Endothelial cell of umbilical vein (primary cell): ENCODE measurements around the gene BIN1. TPM values are rescaled to one million over a fixed set of nuclear protein-coding genes. Genes with fewer than 3 reads are reported as not detected.

Source experiments
- BruUV-seq: library from RNA; stranded (reverse); fragments of 400-500 nt; replicated peaks from 2 replicates; lab custom pipeline; 2021; lab: Mats Ljungman, UMichigan
- CTCF ChIA-PET: fragments of 300-600, 350-600 bp; sonication (Branson Sonifier 250); formaldehyde crosslinking; loops from one replicate; lab custom pipeline; 2021; ENCODE audit warnings: antibody characterized with exemption, inconsistent platforms; lab: Charles Lee
- POLR2A ChIA-PET: fragments of 300-600, 350-600 bp; sonication (Branson Sonifier 250); formaldehyde crosslinking; loops from one replicate; lab custom pipeline; 2021; ENCODE audit warnings: antibody characterized with exemption, inconsistent platforms; lab: Charles Lee
- DNase-seq: peaks from one replicate; pipeline ENCODE4 v3.0.0-alpha.2; 2011; ENCODE audit warnings: low read depth, low spot score
- FAIRE-seq: peaks from 2 replicates; lab custom pipeline; 2011; peaks lifted over from hg19 to GRCh38; lab: Jason Lieb, UNC
- H2AFZ ChIP-seq: 2 replicates; pipeline ENCODE4 v1.6.0; 2012; ENCODE audit warnings: low read depth, low read length, control low read depth, inconsistent platforms
- H3K27ac ChIP-seq: 2 replicates; pipeline ENCODE4 v1.5.1; 2011; ENCODE audit warnings: low read depth, mild to moderate bottlenecking, control low read depth, low read length, moderate library complexity; ENCODE audit not compliant: insufficient read depth
- H3K27me3 ChIP-seq, 2 experiments: 2 replicates each; pipeline versions ENCODE4 v1.6.0 to v1.6.1; 2011; ENCODE audit warnings: low read length in 2 of 2, mixed read lengths in 1 of 2; ENCODE audit not compliant: control insufficient read depth in 2 of 2, insufficient read depth in 2 of 2
- H3K36me3 ChIP-seq, 2 experiments: 2 replicates in 1 of 2; 3 replicates in 1 of 2; pipeline ENCODE4 v1.5.1; 2011; ENCODE audit warnings: low read length in 2 of 2, mild to moderate bottlenecking in 1 of 2, moderate library complexity in 1 of 2; ENCODE audit not compliant: control insufficient read depth in 2 of 2, insufficient read depth in 2 of 2; ENCODE audit errors: extremely low read depth in 1 of 2
- H3K4me1 ChIP-seq: 3 replicates; pipeline ENCODE4 v1.5.1; 2011; ENCODE audit warnings: mild to moderate bottlenecking, low read length; ENCODE audit not compliant: control insufficient read depth, insufficient read depth; ENCODE audit errors: extremely low read depth
- H3K4me2 ChIP-seq: 2 replicates; pipeline ENCODE4 v1.6.1; 2011; ENCODE audit warnings: low read length, control low read depth, mixed read lengths; ENCODE audit not compliant: insufficient read depth
- H3K4me3 ChIP-seq, 3 experiments: fragments of 200-600 bp in 1 of 3; sonication (generic), shearing (Covaris generic) in 1 of 3; replicated peaks in 1 of 3; 2 replicates each; pipeline ENCODE4 v1.5.1; 2011 to 2016; ENCODE audit warnings: control low read depth in 3 of 3, low read length in 3 of 3, mild to moderate bottlenecking in 2 of 3, inconsistent platforms in 1 of 3, low read depth in 1 of 3, moderate library complexity in 1 of 3; ENCODE audit not compliant: insufficient read depth in 1 of 3
- H3K79me2 ChIP-seq: 2 replicates; pipeline ENCODE4 v1.6.0; 2012; ENCODE audit warnings: low read length, inconsistent platforms; ENCODE audit not compliant: control insufficient read depth, insufficient read depth
- H3K9ac ChIP-seq: replicated peaks from 2 replicates; pipeline ENCODE3; 2011; ENCODE audit warnings: low read length, control low read depth; ENCODE audit not compliant: insufficient read depth; ENCODE audit errors: extremely low read depth
- H3K9me1 ChIP-seq: replicated peaks from 3 replicates; pipeline ENCODE4 v1.6.0; 2011; ENCODE audit warnings: mild to moderate bottlenecking, low read length; ENCODE audit not compliant: control insufficient read depth, insufficient read depth; ENCODE audit errors: extremely low read depth
- H3K9me3 ChIP-seq: replicated peaks from 2 replicates; pipeline ENCODE4 v1.5.1; 2012; ENCODE audit warnings: low read length, inconsistent platforms; ENCODE audit not compliant: control insufficient read depth, insufficient read depth
- H4K20me1 ChIP-seq: replicated peaks from 2 replicates; pipeline ENCODE3; 2011; ENCODE audit warnings: mild to moderate bottlenecking, low read length; ENCODE audit not compliant: control insufficient read depth, insufficient read depth; ENCODE audit errors: extremely low read depth
- EZH2 ChIP-seq: IDR thresholded peaks from 2 replicates; pipeline ENCODE4 v1.6.1; 2012; ENCODE audit warnings: borderline replicate concordance, low read depth, mild to moderate bottlenecking, moderate library complexity, low read length, inconsistent platforms; ENCODE audit not compliant: severe bottlenecking
- FOS ChIP-seq: IDR thresholded peaks from 2 replicates; pipeline ENCODE4 v1.6.1; 2011; ENCODE audit warnings: mild to moderate bottlenecking, low read length, moderate library complexity, borderline replicate concordance; ENCODE audit not compliant: insufficient read depth
- GATA2 ChIP-seq: IDR thresholded peaks from 2 replicates; pipeline ENCODE4 v1.7.0; 2011; ENCODE audit warnings: low read depth, mild to moderate bottlenecking, moderate library complexity, mixed read lengths, low read length; ENCODE audit not compliant: insufficient read length, insufficient read depth
- JUN ChIP-seq: IDR thresholded peaks from 2 replicates; pipeline ENCODE4 v1.6.1; 2011; ENCODE audit warnings: borderline replicate concordance, low read depth; ENCODE audit not compliant: insufficient read length, insufficient read depth
- MYC ChIP-seq: IDR thresholded peaks from one replicate; pipeline ENCODE4 v1.6.1; 2011; ENCODE audit warnings: mild to moderate bottlenecking, low read depth, low read length
- POLR2A ChIP-seq: IDR thresholded peaks from 2 replicates; pipeline ENCODE4 v1.6.1; 2012; ENCODE audit warnings: low read depth, mild to moderate bottlenecking, control low read depth, low read length
- POLR2AphosphoS5 ChIP-seq: IDR thresholded peaks from 2 replicates; pipeline ENCODE4 v1.6.1; 2012; ENCODE audit warnings: low read depth, mild to moderate bottlenecking, control low read depth, low read length, moderate library complexity; ENCODE audit not compliant: insufficient read depth
- dilution Hi-C: fragments of 300-500 bp; cut with MboI; formaldehyde crosslinking; loops from one replicate; pipeline ENCODE4 v1.15.0; 2019; ENCODE audit warnings: low sequenced_read_pairs; ENCODE audit not compliant: extremely low pct_ligation_motif_present
- intact Hi-C: fragments of 100-400 bp; cut with micrococcal nuclease; formaldehyde crosslinking; loops from one replicate; pipeline ENCODE4 v1.10.0; 2022
- polyA plus RNA-seq, 4 experiments: library from polyadenylated mRNA; depleted of rRNA in 3 of 4; stranded (reverse) in 3 of 4; unstranded in 1 of 4; fragments of >200 nt; gene quantifications; 2 replicates each; pipeline versions ENCODE4 v1.2.1 to v1.2.3, GENCODE V29; 2011 to 2012; ENCODE audit warnings: missing spikeins in 1 of 4
- total RNA-seq: library from RNA; stranded (reverse); gene quantifications from 2 replicates; pipeline ENCODE4 v1.2.3, GENCODE V29; 2021
- TF ChIP-seq, protein P1 (sequence below), 2 donors: IDR thresholded peaks; 1 replicate in 1 of 2; 2 replicates in 1 of 2; pipeline ENCODE4 v1.5.1; 2011; ENCODE audit warnings: low read length in 2 of 2, mild to moderate bottlenecking in 2 of 2, moderate library complexity in 2 of 2, control low read depth in 1 of 2, inconsistent platforms in 1 of 2, low read depth in 1 of 2; ENCODE audit not compliant: insufficient read depth in 1 of 2; ENCODE audit errors: extremely low read depth in 1 of 2
- TF ChIP-seq, protein P2 (sequence below): IDR thresholded peaks from 2 replicates; pipeline ENCODE4 v1.6.1; 2011; ENCODE audit not compliant: insufficient read depth, insufficient read length

The BIN1 gene
- total and polyA plus RNA-seq, 2 donors (not counting 3 experiments of a cell fraction or from before 2014, with no cell fraction given) = 26.3 to 36.9 TPM

- intact Hi-C loops = no loop called here
- no TSS peak for BruUV-seq
- no peak overlapping the region for H2AFZ ChIP-seq
- peaks cover 4% of the 10 kb centered on the region for H3K4me1 ChIP-seq
- H3K27ac ChIP-seq = no peak overlapping the region
- H3K79me2 ChIP-seq = no peaks in the 10 kb centered on the region
- H4K20me1 ChIP-seq = no peaks in the 10 kb centered on the region
- H3K4me3 ChIP-seq = no peak overlapping the region
- dilution Hi-C loops = no loop called here
- POLR2A ChIA-PET = no interaction called here
- no peaks in the 10 kb centered on the region for H3K36me3 ChIP-seq
- H3K9me1 ChIP-seq = no peaks in the 10 kb centered on the region
- H3K27me3 ChIP-seq = peaks cover 0 to 2% of the 10 kb centered on the region in 2 experiments
- FAIRE-seq (no peak), DNase-seq (no peak)
- H3K4me2 ChIP-seq = no peak overlapping the region
- no peaks in the 10 kb centered on the region for H3K9me3 ChIP-seq
- no peak for TF ChIP-seq GATA2
- TF ChIP-seq EZH2 = no peak
- TF ChIP-seq POLR2AphosphoS5 = no peak
- no peak for TF ChIP-seq MYC
- TF ChIP-seq, protein P1, sequence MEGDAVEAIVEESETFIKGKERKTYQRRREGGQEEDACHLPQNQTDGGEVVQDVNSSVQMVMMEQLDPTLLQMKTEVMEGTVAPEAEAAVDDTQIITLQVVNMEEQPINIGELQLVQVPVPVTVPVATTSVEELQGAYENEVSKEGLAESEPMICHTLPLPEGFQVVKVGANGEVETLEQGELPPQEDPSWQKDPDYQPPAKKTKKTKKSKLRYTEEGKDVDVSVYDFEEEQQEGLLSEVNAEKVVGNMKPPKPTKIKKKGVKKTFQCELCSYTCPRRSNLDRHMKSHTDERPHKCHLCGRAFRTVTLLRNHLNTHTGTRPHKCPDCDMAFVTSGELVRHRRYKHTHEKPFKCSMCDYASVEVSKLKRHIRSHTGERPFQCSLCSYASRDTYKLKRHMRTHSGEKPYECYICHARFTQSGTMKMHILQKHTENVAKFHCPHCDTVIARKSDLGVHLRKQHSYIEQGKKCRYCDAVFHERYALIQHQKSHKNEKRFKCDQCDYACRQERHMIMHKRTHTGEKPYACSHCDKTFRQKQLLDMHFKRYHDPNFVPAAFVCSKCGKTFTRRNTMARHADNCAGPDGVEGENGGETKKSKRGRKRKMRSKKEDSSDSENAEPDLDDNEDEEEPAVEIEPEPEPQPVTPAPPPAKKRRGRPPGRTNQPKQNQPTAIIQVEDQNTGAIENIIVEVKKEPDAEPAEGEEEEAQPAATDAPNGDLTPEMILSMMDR (IDR thresholded peaks at IDR 0.05; ENCODE audit: extremely low read depth in 1 of 2, insufficient read depth in 1 of 2, low read depth in 1 of 2, low read length in 2 of 2) = no peak
- TF ChIP-seq JUN = no peak
- TF ChIP-seq, protein P2, sequence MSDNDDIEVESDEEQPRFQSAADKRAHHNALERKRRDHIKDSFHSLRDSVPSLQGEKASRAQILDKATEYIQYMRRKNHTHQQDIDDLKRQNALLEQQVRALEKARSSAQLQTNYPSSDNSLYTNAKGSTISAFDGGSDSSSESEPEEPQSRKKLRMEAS = no peak
- no peak for TF ChIP-seq FOS
- no peak for TF ChIP-seq POLR2A
- CTCF ChIA-PET = no interaction called here
- H3K9ac ChIP-seq = no peak overlapping the region
These were observed 72.9 kb downstream of the BIN1 start for GRCh38 chr2:127034051-127034450.
